HG02943 (cell line): ENCODE data around the gene NOS2.
"Not testable (repeated sequence)": the region's sequence is repeated elsewhere in the genome, so short reads cannot be mapped to it uniquely, and the experiment has no call there.

Source experiments
- ATAC-seq: cut with Tn5 transposase; IDR thresholded peaks from one replicate; pipeline ENCODE4 v1.9.1; 2021; ENCODE audit warnings: mild to moderate bottlenecking, low read depth, moderate library complexity; ENCODE audit not compliant: unreplicated experiment

Gene NOS2

DNA sequence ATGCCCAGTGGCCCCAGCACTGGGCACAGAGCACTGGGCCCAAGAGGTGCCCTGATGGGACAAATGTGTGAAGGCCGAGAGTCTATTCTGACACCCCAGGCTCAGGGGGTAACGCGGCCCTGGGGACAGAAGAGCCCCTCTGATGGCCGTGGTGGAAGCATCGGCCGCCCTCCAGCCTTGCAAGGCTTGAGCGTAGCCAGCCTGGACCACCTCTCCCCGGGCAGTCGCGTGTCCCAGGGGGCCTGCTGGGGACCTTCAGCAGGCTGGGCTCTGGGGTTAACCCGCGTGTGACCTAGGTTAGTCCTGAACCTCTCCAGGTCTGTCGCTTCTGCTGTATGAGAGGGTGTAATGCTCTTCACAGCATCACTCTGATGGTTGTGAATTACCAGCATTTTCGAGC lies 40.8 kb downstream of the NOS2 start:
- no peak for ATAC-seq

DNA sequence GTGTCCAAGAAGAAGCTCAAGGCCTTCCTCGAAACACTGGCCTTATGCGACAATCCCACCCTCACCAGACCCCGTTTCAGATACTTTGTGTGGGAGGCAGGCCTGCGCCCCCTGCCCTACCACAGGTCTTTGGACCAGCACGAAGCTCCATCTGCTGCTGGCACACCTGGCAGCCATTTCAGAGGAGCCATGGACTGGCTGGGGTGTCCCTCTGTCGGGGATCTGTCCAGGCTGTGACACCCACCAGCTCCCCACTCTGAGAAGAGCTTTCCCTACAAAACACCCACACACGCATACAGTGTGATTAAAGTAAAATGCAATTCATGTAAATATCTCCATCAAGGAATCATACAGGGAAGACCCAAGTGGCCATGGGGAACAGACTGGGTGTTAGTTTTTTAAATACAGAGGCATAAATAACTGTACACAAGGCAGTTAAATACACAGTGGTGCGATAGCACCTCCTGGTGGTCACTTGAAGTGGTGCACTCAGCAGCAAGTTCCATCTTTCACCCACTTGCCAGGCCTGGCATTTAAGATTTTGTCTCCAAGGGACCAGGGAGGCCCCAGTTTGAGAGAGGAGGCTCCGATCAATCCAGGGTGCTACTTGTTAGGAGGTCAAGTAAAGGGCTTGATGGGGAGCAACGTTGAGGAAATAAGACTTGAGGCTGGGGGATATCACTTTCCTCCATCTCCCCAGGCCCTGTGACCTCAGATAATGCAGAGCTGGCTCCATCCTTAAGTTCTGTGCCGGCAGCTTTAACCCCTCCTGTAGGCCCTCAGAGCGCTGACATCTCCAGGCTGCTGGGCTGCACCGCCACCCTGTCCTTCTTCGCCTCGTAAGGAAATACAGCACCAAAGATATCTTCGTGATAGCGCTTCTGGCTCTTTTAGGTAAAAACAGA lies 43.6 kb downstream of the NOS2 start:
- no peak for ATAC-seq

DNA sequence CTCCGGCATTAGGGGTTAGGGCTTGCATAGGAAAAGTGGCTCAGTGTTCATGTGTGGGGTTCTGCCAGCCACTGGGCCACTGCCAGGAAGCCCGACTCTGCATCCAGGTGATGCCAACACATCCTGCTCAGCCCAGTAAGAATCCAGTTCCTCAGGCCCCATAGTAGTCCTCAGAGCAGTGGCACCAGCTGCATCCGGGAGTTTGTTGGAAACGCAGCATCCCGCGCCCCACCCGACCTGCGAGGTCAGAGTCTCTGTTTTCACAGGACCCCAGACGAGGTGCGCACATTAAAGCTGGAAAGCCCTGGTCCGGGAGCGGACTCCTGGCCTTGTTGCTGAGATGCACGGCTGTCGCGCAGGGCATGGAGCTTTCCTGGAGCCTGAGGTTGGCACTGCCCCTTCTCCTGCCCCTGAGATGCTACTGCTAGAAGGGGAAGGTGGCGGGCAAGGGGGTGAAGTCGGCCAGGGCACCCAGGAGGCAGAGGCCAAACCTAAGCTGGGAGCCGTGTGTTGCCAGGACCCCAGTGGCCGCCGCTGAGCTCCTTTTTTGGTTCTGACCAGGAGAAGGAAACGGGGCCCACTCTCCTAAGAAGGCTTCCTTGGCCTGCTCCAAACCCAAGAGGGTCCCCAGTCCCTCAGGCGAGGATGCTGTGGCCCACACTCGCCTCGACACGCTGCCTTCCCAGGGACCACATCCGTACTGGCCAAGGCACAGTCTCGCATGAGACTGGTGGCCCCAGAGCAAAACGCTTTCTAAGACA lies 44.4 kb downstream of the NOS2 start:
- no peak for ATAC-seq

DNA sequence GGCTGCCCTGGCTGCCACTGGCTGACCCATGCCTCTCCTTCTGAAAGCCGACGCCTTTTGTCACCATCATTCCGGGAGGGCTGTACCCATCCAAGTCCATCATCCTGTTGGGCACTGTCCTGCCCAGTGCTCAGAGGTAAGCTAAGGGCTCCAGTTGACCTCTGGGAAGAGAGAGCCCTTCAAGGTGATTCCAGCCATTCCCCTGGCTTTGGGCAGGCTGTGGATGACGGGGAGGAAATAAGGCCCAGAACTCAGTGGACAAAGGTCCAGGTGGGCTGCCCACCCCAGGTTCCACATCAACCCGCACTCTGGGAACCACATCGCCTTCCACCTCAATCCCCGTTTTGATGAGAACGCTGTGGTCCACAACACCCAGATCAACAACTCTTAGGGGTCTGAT lies 45.8 kb downstream of the NOS2 start:
- ATAC-seq = no peak

DNA sequence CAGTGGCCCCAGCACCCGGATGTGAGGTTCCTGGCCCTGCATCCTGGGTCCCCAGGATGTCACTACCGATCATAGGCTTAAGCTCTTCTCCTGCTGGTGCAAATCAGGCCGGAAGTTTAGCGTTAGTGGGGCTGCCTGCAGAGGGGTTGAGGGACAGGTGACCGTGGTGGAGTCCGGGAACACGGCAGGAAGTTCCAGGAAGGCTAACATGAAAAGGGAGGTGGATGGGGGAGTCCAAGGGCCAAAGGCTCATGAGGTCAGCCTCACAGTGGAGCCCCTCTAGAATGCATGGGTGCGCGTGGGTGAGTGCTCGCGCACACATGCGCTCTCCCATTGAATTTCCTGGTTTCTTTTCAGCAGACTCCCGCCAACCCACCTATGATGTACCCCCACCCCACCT lies 46.6 kb downstream of the NOS2 start:
- not testable (repeated sequence) for ATAC-seq

DNA sequence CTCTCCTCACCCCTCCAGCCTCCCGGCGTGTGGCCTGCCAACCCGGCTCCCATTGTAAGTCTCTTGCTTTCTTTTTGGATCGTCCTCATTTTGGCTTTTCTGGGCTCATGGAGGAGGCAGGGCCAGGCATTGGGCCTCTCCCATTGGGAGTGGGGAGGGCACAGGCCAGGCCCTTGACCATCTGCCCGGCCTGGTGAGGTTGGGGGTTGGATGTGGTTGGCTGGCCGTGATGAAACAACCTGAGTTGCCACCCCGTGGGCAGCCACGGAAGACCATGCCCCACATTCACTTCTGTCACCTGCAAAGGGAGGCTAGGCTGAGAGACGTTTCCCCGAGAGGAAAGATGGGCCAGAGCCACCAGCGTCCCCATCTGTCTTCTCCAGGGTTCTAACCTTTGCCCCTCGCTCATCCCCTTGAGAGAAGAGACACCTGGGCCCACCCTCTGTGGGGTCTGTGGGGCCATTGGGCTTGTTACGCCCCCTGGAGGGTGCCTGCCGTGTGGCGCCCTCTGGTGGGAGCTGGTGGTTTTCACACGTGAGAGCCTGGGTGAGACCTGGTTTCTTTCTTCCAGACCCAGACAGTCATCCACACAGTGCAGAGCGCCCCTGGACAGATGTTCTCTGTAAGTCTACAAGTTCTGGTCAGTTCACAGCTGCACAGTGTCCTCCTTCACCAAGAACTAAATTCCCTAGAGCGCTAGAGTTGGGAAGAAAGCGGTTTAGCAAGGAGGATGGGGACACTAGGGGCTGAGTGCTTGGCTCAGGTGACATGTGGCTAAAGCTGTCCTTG lies 47.3 kb downstream of the NOS2 start:
- not testable (repeated sequence) for ATAC-seq

DNA sequence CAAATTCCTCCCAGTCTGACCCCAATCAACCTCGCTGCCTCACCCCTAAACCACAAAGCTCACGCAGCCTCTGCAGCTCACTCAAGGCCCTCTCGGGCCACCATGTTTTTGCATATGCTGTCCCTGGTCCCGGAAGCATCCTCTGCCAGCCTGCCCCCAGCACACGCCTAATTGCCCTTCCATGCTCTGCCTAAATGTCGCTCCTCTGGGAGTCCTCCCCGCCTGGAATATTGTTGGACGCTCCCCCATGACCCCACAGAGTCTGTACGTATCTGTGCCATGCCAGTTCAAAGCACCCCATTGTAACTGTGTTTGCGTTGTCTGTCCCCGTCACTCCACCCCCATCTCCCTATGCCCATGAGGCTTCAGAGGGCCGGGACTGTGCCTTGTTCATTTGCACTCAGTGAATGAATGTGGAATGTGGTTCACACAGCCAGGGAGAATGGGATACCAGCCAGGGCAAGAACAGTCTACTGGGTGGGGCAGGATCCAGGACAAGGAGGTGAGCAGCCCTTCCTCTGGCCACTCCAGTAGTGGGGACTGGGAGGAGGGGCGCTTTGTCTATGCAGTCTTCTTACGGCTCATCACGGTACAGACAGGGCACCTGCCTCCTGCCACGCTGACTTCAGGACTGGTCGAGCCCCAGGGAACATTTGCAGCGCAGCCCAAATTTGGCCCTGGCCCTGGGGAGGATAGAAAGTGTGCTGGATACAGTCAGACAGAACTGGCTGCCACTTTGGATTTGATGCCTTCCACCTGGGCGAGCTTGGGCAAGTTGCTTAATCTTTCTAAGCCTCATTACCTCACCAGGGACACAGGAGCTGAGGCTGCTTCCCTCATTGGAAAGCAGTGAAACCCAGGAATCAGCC lies 48.5 kb downstream of the NOS2 start:
- no peak for ATAC-seq

DNA sequence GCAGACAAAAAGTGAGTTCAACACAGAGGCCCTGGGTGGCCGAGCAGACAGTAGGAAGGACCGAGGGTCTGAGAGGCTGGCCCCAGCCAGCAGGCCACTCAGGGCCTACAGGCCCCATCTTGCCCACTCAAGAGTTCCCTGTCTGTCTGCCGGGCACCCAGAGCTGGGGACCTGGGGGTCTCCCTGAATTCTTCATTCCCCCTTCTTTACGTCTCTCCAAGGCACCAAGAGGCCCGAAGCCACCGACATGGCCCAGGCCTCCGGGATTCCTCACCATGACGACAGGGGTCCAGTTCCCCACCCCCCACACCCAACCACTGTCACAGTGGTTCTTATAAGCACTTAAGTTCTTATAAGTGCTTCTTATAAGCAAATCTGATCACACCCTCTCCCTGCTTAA lies 49.2 kb downstream of the NOS2 start:
- no peak for ATAC-seq

DNA sequence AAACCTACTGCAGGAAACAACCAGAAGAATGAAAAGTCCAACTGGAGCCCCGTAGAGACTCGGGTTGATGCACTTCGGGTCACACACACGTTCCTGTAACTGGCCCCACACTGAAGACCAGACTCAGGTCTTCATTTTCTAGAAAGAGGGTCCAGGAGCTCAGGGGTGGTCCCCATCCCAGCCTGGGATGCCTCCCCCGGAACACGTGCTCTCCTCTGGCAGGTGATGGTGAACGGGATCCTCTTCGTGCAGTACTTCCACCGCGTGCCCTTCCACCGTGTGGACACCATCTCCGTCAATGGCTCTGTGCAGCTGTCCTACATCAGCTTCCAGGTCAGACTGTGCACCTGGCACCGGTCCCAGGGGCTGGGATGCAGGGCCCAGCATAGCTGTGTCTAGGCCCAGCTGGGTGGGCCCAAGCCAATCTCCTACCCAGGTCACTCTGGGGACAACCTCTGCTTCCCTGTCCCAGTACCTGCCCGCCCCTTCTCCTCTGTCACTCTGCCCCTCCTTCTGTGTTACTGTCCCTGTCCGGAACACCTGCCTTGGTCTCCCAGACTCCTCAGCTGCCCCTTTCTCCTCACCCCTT lies 50.7 kb downstream of the NOS2 start:
- not testable (repeated sequence) for ATAC-seq

DNA sequence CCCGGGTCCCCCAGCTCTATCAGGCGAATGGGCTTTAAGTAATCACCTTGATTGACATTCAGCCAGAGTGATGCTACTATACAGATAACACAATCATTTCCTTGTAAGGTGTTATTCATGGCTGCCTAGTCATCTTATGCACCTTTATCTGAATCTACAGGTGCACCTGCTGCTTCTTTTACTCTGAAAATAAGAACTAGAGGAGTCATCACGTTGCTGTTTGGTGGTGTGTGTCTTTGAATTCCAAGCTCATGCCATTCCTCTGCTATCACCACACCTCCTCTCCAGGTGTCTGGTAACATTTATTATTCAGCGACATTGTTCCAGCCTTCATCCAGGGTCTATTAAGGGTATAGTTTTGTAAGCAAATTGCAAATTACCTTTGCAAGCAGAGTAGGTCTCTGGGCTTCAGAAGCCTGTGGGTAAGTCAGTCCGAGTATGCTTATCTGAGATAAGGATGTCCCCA lies 51.9 kb downstream of the NOS2 start:
- ATAC-seq = no peak

DNA sequence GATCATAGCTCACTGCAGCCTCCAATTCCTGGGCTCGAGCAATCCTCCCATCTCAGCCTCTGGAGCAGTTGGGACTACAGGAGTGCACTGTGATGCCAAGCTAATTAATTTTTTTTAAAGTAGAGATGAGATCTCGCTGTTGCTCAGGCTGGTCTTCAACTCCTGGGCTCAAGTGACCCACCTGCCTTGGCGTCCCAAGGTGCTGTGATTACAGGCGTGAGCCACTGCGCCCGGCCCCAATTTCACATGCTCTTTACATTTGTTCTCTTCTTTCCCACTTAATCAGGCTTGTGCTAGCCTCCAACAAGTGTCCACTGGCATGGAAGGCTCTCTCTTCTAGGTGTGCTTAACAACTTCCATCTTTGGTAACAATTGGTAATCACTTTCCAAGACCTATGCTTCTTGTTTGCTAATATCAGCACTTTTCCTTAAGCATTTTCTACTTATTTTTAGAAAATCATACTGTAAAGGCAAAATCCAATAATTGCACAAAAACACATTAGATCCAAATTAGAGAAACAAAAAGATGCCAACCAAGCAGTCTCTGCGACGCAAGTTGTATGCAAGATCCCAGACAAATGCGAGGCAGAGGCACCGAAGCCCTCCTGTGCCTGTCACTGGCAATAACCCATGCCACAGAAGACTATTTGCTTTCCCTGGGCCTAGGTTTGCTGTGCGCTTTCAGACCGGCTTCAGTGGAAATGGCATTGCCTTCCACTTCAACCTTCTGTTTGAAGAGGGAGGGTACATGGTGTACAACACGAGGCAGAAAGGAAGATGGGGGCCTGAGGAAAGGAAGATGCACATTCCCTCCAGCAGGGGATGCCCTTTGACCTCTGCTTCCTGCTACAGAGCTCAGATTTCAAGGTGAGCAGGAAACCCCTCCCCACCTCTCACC lies 52.6 kb downstream of the NOS2 start:
- no peak for ATAC-seq

DNA sequence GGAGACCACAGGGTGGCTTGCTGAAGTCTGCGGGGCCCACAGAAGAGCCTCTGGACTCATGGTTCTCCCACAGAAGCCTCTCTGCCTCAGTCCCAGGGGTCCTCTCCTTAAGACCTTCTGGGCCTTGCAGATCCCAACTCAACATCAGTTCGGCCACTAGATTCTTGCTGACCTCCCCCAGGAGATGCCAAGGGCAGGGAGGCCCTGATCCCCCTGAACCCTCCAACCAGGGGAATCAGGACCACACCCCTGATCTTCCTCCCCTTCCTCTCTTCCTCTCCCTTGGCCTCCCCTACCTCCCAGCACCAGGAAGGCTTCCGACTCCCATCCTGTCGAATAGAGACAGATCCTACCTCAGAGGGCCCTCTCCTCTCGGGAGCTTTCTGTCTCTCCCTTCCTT lies 53.4 kb downstream of the NOS2 start:
- ATAC-seq = no peak

DNA sequence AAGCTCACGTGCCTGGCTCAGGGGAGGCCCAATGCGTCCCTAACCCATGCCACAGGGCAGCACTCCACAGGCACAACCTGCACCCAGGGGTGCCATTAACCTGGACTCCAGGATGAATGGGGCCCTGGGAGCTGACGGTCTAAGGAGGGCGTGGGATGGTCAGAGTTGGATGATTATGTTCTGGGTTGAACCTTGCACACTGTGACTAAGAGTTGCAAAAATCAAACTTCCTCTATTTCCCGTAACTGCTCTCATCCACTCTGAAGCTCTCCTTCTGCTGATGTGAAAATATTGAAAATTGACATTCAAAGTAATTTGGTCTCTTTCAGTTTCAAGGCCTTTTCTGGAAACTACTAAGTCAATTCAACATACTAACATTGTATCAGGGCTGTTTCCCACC lies 54.0 kb downstream of the NOS2 start:
- ATAC-seq = not testable (repeated sequence)

DNA sequence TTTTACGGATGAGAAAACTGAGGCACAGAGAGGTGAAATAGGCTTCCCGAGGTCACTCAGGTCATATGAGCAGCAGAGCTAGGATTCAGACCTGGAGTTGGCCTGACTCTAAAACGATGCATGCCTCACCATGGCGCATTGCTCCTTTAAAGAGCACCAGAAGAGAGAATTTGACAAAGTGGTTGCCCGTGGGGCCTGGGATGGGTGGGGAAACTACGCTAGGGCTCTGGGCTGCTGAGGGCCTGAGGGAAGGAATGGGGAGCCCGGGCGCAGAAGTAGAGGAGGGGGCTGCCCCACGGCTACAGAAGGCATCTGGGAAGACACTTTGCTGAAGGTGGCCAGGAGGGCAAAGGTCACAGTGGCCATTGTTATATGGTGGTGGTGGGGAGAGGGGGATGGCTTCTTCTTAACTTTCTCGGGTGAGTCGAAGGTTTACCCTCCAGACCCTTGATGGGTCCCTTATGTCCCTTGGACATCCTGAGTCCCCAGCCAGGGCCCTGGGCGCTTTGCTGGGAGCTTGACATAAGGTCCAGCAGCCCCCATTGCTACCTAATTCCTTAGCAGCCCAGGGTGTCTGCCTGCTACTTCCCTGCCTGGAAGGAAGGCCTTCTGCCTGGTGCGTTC lies 55.0 kb downstream of the NOS2 start:
- ATAC-seq = not testable (repeated sequence)

DNA sequence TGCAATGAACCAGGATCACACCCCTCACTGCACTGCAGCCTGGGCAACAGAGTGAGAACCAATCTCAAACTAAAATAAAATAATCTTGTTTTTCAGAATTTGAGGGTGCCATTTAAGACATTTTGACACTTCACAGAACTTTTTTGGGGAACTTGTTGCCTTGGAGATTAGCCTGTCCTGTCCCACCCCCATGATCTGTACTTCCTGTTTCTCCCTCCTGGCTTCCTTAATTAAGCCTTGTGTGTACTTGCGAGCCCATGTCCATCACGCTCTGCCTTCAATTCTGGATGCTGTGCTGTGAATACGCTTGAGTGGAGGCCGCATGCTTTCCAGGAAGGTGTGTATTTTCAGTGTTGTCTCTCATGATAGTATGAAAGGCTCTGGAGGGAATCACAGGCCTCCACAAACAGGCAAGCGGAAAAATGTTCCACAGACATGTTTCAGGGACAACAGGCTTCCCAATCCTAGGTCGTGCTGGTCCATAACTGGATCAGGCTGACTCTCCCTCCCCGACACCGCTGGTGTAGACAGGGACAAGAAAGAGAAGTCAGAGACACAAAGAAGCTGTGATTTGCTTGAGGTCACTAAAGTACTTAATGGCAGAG lies 56.9 kb downstream of the NOS2 start:
- no peak for ATAC-seq

DNA sequence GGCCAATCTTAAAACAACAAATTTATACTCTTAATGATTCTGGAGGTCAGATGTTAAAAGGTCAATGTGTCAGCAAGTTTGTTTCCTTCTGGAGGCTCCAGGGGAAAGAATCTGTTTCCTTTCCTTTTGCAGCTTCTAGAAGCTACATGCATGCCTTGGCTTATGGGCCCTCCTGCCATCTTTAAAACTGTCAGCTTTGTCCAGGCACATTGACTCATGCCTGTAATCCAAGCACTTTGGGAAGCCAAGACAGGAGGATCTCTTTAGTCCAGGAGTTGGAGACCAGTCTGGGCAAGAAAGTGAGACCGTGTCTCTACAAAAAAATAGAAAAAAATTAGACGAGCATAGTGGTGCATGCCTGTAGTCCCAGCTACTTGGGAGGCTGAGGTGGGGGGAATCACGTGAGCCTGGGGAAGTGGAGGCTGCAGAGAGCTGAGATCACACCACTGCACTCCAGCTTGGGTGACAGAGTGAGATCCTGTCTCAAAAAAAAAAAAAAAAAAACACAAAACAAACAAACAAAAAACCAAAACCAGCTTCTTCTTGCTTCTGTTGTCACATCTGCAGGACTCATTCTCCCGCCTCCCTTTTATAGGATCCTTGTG lies 58.3 kb downstream of the NOS2 start:
- ATAC-seq = no peak

DNA sequence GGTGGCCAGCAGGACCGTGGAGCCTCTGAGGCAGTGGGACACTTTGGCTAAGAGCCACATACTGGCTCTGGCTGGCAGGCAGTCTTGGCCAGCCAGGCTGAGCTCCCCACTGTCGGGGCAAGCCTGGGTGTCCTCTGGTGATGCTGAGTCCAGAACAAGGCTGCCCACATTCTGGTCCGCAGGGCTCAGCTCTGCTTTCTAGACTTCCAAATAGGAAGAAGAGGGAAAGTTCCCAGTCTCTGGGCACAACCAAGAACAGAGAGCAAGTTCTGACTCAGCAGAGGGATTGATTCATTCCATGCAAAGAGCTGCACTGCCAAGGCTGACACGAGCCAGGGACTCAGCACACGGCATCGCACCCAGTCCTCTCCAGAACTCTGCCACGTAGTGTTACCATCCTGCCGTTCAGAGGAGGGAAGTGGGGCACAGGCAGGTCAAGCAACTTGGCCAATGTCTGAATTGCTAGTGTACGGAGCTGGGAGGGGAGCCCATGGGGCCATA lies 58.9 kb downstream of the NOS2 start:
- no peak for ATAC-seq
